Pancreas (tissue), 10 donors: Measurements from ENCODE around the gene KRTAP10-7. TPM values are rescaled to one million over a fixed set of nuclear protein-coding genes. Genes with fewer than 3 reads are reported as not detected.
"Not testable (repeated sequence)": the region's sequence is repeated elsewhere in the genome, so short reads cannot be mapped to it uniquely, and the experiment has no call there.

ENCODE experiments used
- ATAC-seq, 4 donors: fragments of 200-7000 bp; cut with Tn5 transposase; one replicate each; pipeline versions ENCODE4 v1.8.0 to v1.9.1; 2020; ENCODE audit warnings: mild to moderate bottlenecking in 4 of 4, moderate library complexity in 4 of 4
- DNase-seq, 6 donors: peaks; one replicate each; pipeline ENCODE4 v3.0.0-alpha.2; 2020
- FAIRE-seq: peaks from 2 replicates; lab custom pipeline; 2012; peaks lifted over from hg19 to GRCh38; lab: Jason Lieb, UNC
- H3K27ac ChIP-seq, 4 donors: fragments of 200-600 bp; sonication (generic); 1 replicate in 3 of 4; 2 replicates in 1 of 4; pipeline versions ENCODE4 v1.5.0 to v1.8.0; 2020
- H3K27me3 ChIP-seq, 4 donors: fragments of 200-600 bp; one replicate each; pipeline ENCODE4 v1.8.0; 2021
- H3K36me3 ChIP-seq, 3 donors: fragments of 200-600 bp; sonication (generic) in 1 of 3; one replicate each; pipeline versions ENCODE4 v1.5.0 to v1.8.0; 2020 to 2021
- H3K4me1 ChIP-seq, 3 donors: fragments of 200-600 bp; one replicate each; pipeline ENCODE4 v1.8.0; 2021
- H3K4me3 ChIP-seq, 4 donors: fragments of 200-600 bp; sonication (generic) in 2 of 4; one replicate each; pipeline versions ENCODE4 v1.5.0 to v1.8.0; 2020 to 2021
- H3K9me3 ChIP-seq, 4 donors: fragments of 200-600 bp; one replicate each; pipeline ENCODE4 v1.8.0; 2021
- CTCF ChIP-seq, 4 donors: fragments of 200-600 bp; sonication (generic) in 3 of 4; IDR thresholded peaks; one replicate each; pipeline versions ENCODE4 v1.5.0 to v1.8.0; 2021; ENCODE audit warnings: antibody characterized with exemption in 4 of 4
- WGBS, 2 donors: extraction: QIAGEN DNeasy Blood & Tissue Kit; methylation state at CpG; one replicate each; pipeline ENCODE4 v1.1.7; 2013; 5-methylcytosine and 5-hydroxymethylcytosine counted together
- intact Hi-C, 3 donors: fragments of 100-400 bp; cut with DNase I; formaldehyde crosslinking; loops; one replicate each; pipeline versions ENCODE4 v1.11.1 to v1.14.2; 2022
- polyA plus RNA-seq, 2 donors: library from polyadenylated mRNA; stranded (reverse); fragments of 200-250 nt; gene quantifications; one replicate each; pipeline ENCODE4 v1.2.3, GENCODE V29; 2013
- total RNA-seq, 6 donors: library from RNA; stranded (reverse); fragmentation: NEBNext Ultra II Directional in 4 of 6; extraction: Animal tissue kit (Norgen Biotek cat#: 25700) in 4 of 6; gene quantifications; one replicate each; pipeline versions ENCODE4 v1.2.1 to v1.2.4, GENCODE V29; 2021 to 2023
- donor health status: healthy with polysubstance abuse.
- donor health status: DM: no; HTN: no; CAD: no; lungs with moderate emphysema.
- donor health status: DM: no; HTN: no; CAD: no.
- donor health status: control.
- donor health status: control.
- donor health status: Bipolar disorder and iron deficiency.
- donor health status: DM: yes; HTN: yes; CAD: no.
- donor health status: DM: no; HTN: no; CAD: no.
- donor health status: DM: no; HTN: no; CAD: no.
- donor health status: DM: yes; HTN: yes; CAD: no.

KRTAP10-7 gene
- total and polyA plus RNA-seq, 8 donors, result not detected

GRCh38 chr21:44637018-44637850, 36.8 kb downstream of the KRTAP10-7 start, which contains the start of gene KRTAP10-10:
Gene KRTAP10-10 (plus strand): TSS chr21:44637356. CDS start chr21:44637418, 62 bp downstream.
- Histone ChIP-seq H3K36me3 (no peaks in the 10 kb centered on the region), H3K9me3 (no peaks in the 10 kb centered on the region), H3K4me3 (no peak within 1 kb of the TSS), H3K4me1 (no peaks in the 10 kb centered on the region), H3K27me3 (no peaks in the 10 kb centered on the region), H3K27ac (no peak within 1 kb of the TSS)
- no peak for TF ChIP-seq CTCF (IDR thresholded peaks at IDR 0.05)
- DNase-seq (no peak), ATAC-seq (no peak), FAIRE-seq (no peak)
- intact Hi-C loops, result no loop called here
- WGBS, 2 donors, result 31 to 34% methylated on average over 18 to 21 of the region's 21 CpGs

GRCh38 chr21:44637851-44638348, 37.5 kb downstream of the KRTAP10-7 start:
- H3K9me3 ChIP-seq, H3K4me3 ChIP-seq, intact Hi-C loops, H3K27me3 ChIP-seq, FAIRE-seq, ATAC-seq, H3K4me1 ChIP-seq, H3K36me3 ChIP-seq, DNase-seq, H3K27ac ChIP-seq: not testable (repeated sequence)
- WGBS, 2 donors, result 41 to 53% methylated on average over 8 to 12 of the region's 12 CpGs

GRCh38 chr21:44638506-44639330, 38.3 kb downstream of the KRTAP10-7 start:
- DNase-seq, H3K9me3 ChIP-seq, H3K36me3 ChIP-seq, FAIRE-seq, ATAC-seq, intact Hi-C loops, H3K27ac ChIP-seq, H3K4me1 ChIP-seq, H3K4me3 ChIP-seq, H3K27me3 ChIP-seq: not testable (repeated sequence)
- WGBS, 2 donors, result 61 to 82% methylated on average over 15 to 21 of the region's 21 CpGs

- Histone ChIP-seq H3K27ac (no peak overlapping the region), H3K4me1 (no peaks in the 10 kb centered on the region), H3K27me3 (no peaks in the 10 kb centered on the region), H3K4me3 (no peak overlapping the region), H3K9me3 (no peaks in the 10 kb centered on the region), H3K36me3 (no peaks in the 10 kb centered on the region)
- no peak for DNase-seq
- no peak for TF ChIP-seq CTCF (IDR thresholded peaks at IDR 0.05)
- ATAC-seq, result no peak
- 64 to 67% methylated on average over 12 of the region's 12 CpGs for WGBS, 2 donors
- no peak for FAIRE-seq
- intact Hi-C loops, result no loop called here
Observed at GRCh38 chr21:44639331-44639655, 38.9 kb downstream of the KRTAP10-7 start.

- Histone ChIP-seq H3K4me1 (no peaks in the 10 kb centered on the region), H3K9me3 (no peaks in the 10 kb centered on the region), H3K4me3 (no peak overlapping the region), H3K36me3 (no peaks in the 10 kb centered on the region), H3K27me3 (no peaks in the 10 kb centered on the region), H3K27ac (no peak overlapping the region)
- DNase-seq (no peak), ATAC-seq (no peak), FAIRE-seq (no peak)
- no peak for TF ChIP-seq CTCF (IDR thresholded peaks at IDR 0.05)
- 76 to 79% methylated on average over 5 of the region's 5 CpGs for WGBS, 2 donors
- intact Hi-C loops, result no loop called here
Observed at GRCh38 chr21:44640761-44641160, 40.4 kb downstream of the KRTAP10-7 start.
